HepG2 (cell line): Measurements from ENCODE around the gene FAM72B. TPM values are rescaled to one million over a fixed set of nuclear protein-coding genes. Genes with fewer than 3 reads are reported as not detected.
"Not testable (repeated sequence)": the region's sequence is repeated elsewhere in the genome, so short reads cannot be mapped to it uniquely, and the experiment has no call there.

Experiments
- ATAC-seq: fragments of 200-7000 bp; cut with Tn5 transposase; 3 replicates; pipeline ENCODE4 v1.9.1; 2020; ENCODE audit warnings: mild to moderate bottlenecking, moderate library complexity
- BruUV-seq: library from RNA; stranded (reverse); fragments of 400-500 nt; replicated peaks from 2 replicates; lab custom pipeline; 2021; lab: Mats Ljungman, UMichigan
- CTCF ChIA-PET: fragments of 300-600 bp; formaldehyde crosslinking; extraction: SDS; loops from one replicate; lab custom pipeline; 2021; ENCODE audit warnings: low total read pairs, inconsistent platforms, low intra/inter-chr PET ratio; lab: Yijun Ruan, JAX
- POLR2A ChIA-PET: fragments of 350-600 bp; sonication (Branson Sonifier 250); formaldehyde crosslinking; loops from one replicate; lab custom pipeline; 2020; ENCODE audit warnings: antibody characterized with exemption, inconsistent platforms; lab: Yijun Ruan, JAX
- DNase-seq: peaks from one replicate; pipeline ENCODE4 v3.0.0-alpha.2; 2015; ENCODE audit warnings: low spot score
- FAIRE-seq: peaks from 3 replicates; lab custom pipeline; 2011; peaks lifted over from hg19 to GRCh38; lab: Jason Lieb, UNC
- H2AFZ ChIP-seq: one replicate; pipeline ENCODE4 v1.6.1; 2011; ENCODE audit warnings: low read length, inconsistent platforms
- H3K27ac ChIP-seq: fragments of 300-600 bp; 3 replicates; pipeline ENCODE4 v1.8.0; 2011; ENCODE audit warnings: mixed run types, mild to moderate bottlenecking, mixed read lengths, low read length, inconsistent platforms; ENCODE audit not compliant: insufficient read depth; ENCODE audit errors: extremely low read length
- H3K27me3 ChIP-seq, 2 experiments: fragments of 200-600 bp in 1 of 2; 2 replicates in 1 of 2; 3 replicates in 1 of 2; pipeline versions ENCODE4 v1.6.0 to v1.8.0; 2011; ENCODE audit warnings: low read length in 2 of 2, mild to moderate bottlenecking in 2 of 2, moderate library complexity in 2 of 2, inconsistent platforms in 1 of 2; ENCODE audit not compliant: insufficient read depth in 2 of 2, control insufficient read depth in 1 of 2
- H3K36me3 ChIP-seq, 2 experiments: fragments of 200-600 bp in 1 of 2; replicated peaks in 1 of 2; 2 replicates in 1 of 2; 3 replicates in 1 of 2; pipeline versions ENCODE4 v1.5.1 to v1.8.0; 2011; ENCODE audit warnings: low read length in 2 of 2, inconsistent platforms in 1 of 2; ENCODE audit not compliant: insufficient read depth in 2 of 2, control insufficient read depth in 1 of 2
- H3K4me1 ChIP-seq: 2 replicates; pipeline ENCODE4 v1.5.1; 2012; ENCODE audit warnings: low read length, inconsistent platforms; ENCODE audit not compliant: insufficient read depth
- H3K4me2 ChIP-seq: 2 replicates; pipeline ENCODE4 v1.6.0; 2011; ENCODE audit warnings: low read depth, low read length, inconsistent platforms
- H3K4me3 ChIP-seq, 3 experiments: fragments of 200-600 bp in 1 of 3; sonication (generic), shearing (Covaris generic) in 1 of 3; replicated peaks in 1 of 3; 2 replicates each; pipeline ENCODE4 v1.5.1; 2011 to 2016; ENCODE audit warnings: low read length in 3 of 3, inconsistent platforms in 2 of 3, low read depth in 2 of 3, mild to moderate bottlenecking in 2 of 3, control low read depth in 1 of 3, mixed read lengths in 1 of 3; ENCODE audit not compliant: insufficient read depth in 1 of 3
- H3K79me2 ChIP-seq: one replicate; pipeline ENCODE4 v1.6.1; 2011; ENCODE audit warnings: low read length, inconsistent platforms; ENCODE audit not compliant: insufficient read depth
- H3K9ac ChIP-seq: 2 replicates; pipeline ENCODE4 v1.6.0; 2011; ENCODE audit warnings: mild to moderate bottlenecking, low read depth, low read length, inconsistent platforms; ENCODE audit not compliant: insufficient read depth
- H3K9me3 ChIP-seq: 2 replicates; pipeline ENCODE4 v1.5.1; 2012; ENCODE audit warnings: mild to moderate bottlenecking, low read length
- H4K20me1 ChIP-seq: 2 replicates; pipeline ENCODE4 v1.6.0; 2011; ENCODE audit warnings: inconsistent platforms, mild to moderate bottlenecking, low read length, moderate library complexity; ENCODE audit not compliant: insufficient read depth
- ARID5B ChIP-seq: IDR thresholded peaks from 2 replicates; pipeline ENCODE4 v1.4.0; 2020; ENCODE audit warnings: mild to moderate bottlenecking, missing genetic modification reagents
- WGBS: methylation state at CpG from one replicate; pipeline ENCODE4 v1.1.6; 2017; ENCODE audit warnings: low lambda C conversion rate; 5-methylcytosine and 5-hydroxymethylcytosine counted together
- in situ Hi-C: cut with HindIII; loops from 2 replicates; pipeline ENCODE4 v1.10.0; 2017; ENCODE audit warnings: low pct_unique_long_range_greater_than_20kb; ENCODE audit not compliant: extremely low pct_ligation_motif_present
- intact Hi-C: fragments of 100-400 bp; cut with micrococcal nuclease; formaldehyde crosslinking; loops from one replicate; pipeline ENCODE4 v1.10.0; 2022; ENCODE audit not compliant: unreplicated experiment
- polyA plus RNA-seq, 8 experiments: library from polyadenylated mRNA; depleted of rRNA in 3 of 8; stranded (reverse) in 7 of 8; unstranded in 1 of 8; fragments of >200 nt; fragmentation: Illumina TruSeq in 4 of 8; extraction: Trizol in 4 of 8; gene quantifications; 2 replicates each; pipeline versions ENCODE4 v1.2.1 to v1.2.3, GENCODE V29; 2011 to 2016; ENCODE audit warnings: low read depth in 4 of 8, missing spikeins in 1 of 8, mixed read lengths in 1 of 8; ENCODE audit not compliant: insufficient read depth in 1 of 8
- total RNA-seq, 5 experiments: library from RNA; depleted of rRNA; stranded (reverse); fragments of >200 nt; fragmentation: Illumina TruSeq; extraction: Trizol; gene quantifications; 2 replicates each; pipeline ENCODE4 v1.2.3, GENCODE V29; 2016; ENCODE audit warnings: low read depth in 1 of 5

FAM72B gene
- total and polyA plus RNA-seq, 2 of the 13 experiments (the other 11 are each of a cell fraction or from before 2014, with no cell fraction given), result 6.7 to 7.7 TPM

GRCh38 chr1:121224714-121225113 lies 40.6 kb upstream of the FAM72B start:
- H3K9me3 ChIP-seq, intact Hi-C loops, H3K4me2 ChIP-seq, POLR2A ChIA-PET, BruUV-seq, H3K4me3 ChIP-seq, DNase-seq, in situ Hi-C loops, H3K27me3 ChIP-seq, CTCF ChIA-PET, H3K4me1 ChIP-seq, H4K20me1 ChIP-seq, H2AFZ ChIP-seq, H3K36me3 ChIP-seq, H3K27ac ChIP-seq, FAIRE-seq, H3K79me2 ChIP-seq, H3K9ac ChIP-seq: not testable (repeated sequence)
- 3% methylated on average over 3 of the region's 4 CpGs for WGBS
- ATAC-seq, result peak; percentile 89
- 0 out of 2 replicates have a peak, but pooled peaks have one; percentile 8 for TF ChIP-seq ARID5B (CRISPR knock-in tag)

GRCh38 chr1:121221770-121222169 lies 37.6 kb upstream of the FAM72B start:
- H4K20me1 ChIP-seq, DNase-seq, H3K9ac ChIP-seq, H2AFZ ChIP-seq, H3K36me3 ChIP-seq, BruUV-seq, H3K4me1 ChIP-seq, POLR2A ChIA-PET, FAIRE-seq, CTCF ChIA-PET, H3K4me2 ChIP-seq, in situ Hi-C loops, H3K27me3 ChIP-seq, intact Hi-C loops, H3K79me2 ChIP-seq, H3K4me3 ChIP-seq, ATAC-seq, H3K27ac ChIP-seq, H3K9me3 ChIP-seq: not testable (repeated sequence)
- 100% methylated on average over 1 of the region's 1 CpG for WGBS

GRCh38 chr1:121216676-121217075 lies 32.5 kb upstream of the FAM72B start:
- H3K79me2 ChIP-seq, BruUV-seq, H3K4me3 ChIP-seq, H3K27me3 ChIP-seq, H3K36me3 ChIP-seq, CTCF ChIA-PET, H3K27ac ChIP-seq, H3K9ac ChIP-seq, DNase-seq, ATAC-seq, in situ Hi-C loops, H3K4me1 ChIP-seq, H4K20me1 ChIP-seq, intact Hi-C loops, FAIRE-seq, H2AFZ ChIP-seq, H3K9me3 ChIP-seq, POLR2A ChIA-PET, H3K4me2 ChIP-seq: not testable (repeated sequence)
- no CpG with 5 or more reads among the region's 1 CpG for WGBS
